ENCODE measurements around the gene PIK3C2G. TPM values are rescaled to one million over a fixed set of nuclear protein-coding genes. Genes with fewer than 3 reads are reported as not detected.

The PIK3C2G gene
- total and polyA plus RNA-seq, 4 donors: 4.9 to 40.1 (median 19.4) TPM

DNA sequence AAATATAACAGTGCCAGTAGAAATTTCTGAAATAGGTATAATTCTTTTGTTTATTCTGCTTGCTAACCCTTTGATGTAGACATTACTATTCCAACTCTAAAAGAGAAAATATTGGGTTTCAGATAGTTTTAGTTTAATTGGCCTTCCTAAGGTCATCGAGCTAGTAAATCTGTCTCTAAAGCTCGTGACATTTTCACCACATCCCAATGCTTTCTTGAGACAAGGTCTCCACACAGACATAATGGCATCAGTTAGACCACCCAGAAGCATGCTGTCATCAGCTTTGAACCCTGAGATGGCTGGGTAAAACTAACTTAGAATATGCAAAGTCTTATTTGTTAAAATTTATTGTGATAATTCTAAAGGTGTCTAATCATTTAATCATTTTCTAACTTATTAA is 52.0 kb downstream of the PIK3C2G start:
- H3K27ac ChIP-seq (ENCODE audit: low read depth in 1 of 2, low read length in 2 of 2): no peak overlapping the region
- 95% methylated on average over 2 of the region's 2 CpGs for WGBS
- no peak for DNase-seq (ENCODE audit: low spot score)
- no peak for TF ChIP-seq HNF4A (conservative IDR thresholded peaks at IDR 0.05)
- TF ChIP-seq GABPA (IDR thresholded peaks at IDR 0.05 in 1 of 2, conservative IDR thresholded peaks at IDR 0.05 in 1 of 2): no peak
- TF ChIP-seq JUND (IDR thresholded peaks at IDR 0.05): no peak
- no peak for TF ChIP-seq ZBTB33 (IDR thresholded peaks at IDR 0.05)
- TF ChIP-seq ATF3 (IDR thresholded peaks at IDR 0.05): no peak
- no peak for TF ChIP-seq FOXA2 (IDR thresholded peaks at IDR 0.05)
- no peak for TF ChIP-seq HNF4G (IDR thresholded peaks at IDR 0.05)
- H3K4me1 ChIP-seq (ENCODE audit: control insufficient read depth in 4 of 4, insufficient read depth in 4 of 4, low read length in 3 of 4): no peaks in the 10 kb centered on the region
- no peaks in the 10 kb centered on the region for H3K9me3 ChIP-seq (ENCODE audit: control insufficient read depth in 4 of 4, low read length in 3 of 4)
- peaks cover 0 to 6% (median 3%) of the 10 kb centered on the region in 4 donors for H3K36me3 ChIP-seq (ENCODE audit: control insufficient read depth in 4 of 4, insufficient read depth in 3 of 4, low read depth in 1 of 4, low read length in 3 of 4)
- H3K4me3 ChIP-seq (ENCODE audit: low read depth in 1 of 3, low read length in 3 of 3): no peak overlapping the region
- no peaks in the 10 kb centered on the region for H3K27me3 ChIP-seq (ENCODE audit: control insufficient read depth in 4 of 4, insufficient read depth in 4 of 4, low read length in 3 of 4)
- H3K9ac ChIP-seq (ENCODE audit: low read depth in 1 of 2, low read length in 2 of 2): no peak overlapping the region

DNA sequence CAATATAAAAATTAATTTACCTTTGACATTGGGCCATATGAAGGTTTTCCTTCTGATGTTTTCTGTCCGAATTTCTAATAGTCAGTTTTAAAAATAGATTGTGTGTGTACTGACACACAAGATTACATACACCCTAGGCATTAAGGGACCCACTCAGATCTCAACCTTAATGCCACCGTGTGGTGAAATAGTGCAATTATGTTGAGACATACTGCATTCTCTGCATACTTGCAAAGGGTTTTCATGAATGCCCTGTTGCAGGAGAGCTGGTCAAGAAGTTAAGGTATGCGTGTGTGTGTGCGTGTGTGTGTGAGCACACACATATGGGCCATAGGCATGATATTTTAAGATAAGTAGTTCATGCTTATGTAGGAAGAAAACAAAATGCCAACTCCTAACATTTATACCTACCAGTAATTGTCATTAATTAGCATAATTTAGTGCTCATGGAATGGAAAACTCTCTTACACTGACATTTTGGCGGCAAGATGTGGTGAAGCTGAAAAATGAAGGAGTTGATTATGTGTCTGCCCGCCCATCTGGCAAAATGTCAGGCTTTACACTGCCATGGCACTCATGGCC is 58.8 kb downstream of the PIK3C2G start:
- peak in 1 of 2 donors; percentile 25 for TF ChIP-seq JUND (IDR thresholded peaks at IDR 0.05)
- TF ChIP-seq HNF4G (IDR thresholded peaks at IDR 0.05): no peak
- no peak for TF ChIP-seq YY1 (IDR thresholded peaks at IDR 0.05)
- peak in 1 of 2 donors; percentile 34 for TF ChIP-seq RXRA (IDR thresholded peaks at IDR 0.05)
- no peak for TF ChIP-seq GABPA (IDR thresholded peaks at IDR 0.05 in 1 of 2, conservative IDR thresholded peaks at IDR 0.05 in 1 of 2)
- no peak for TF ChIP-seq FOXA2 (IDR thresholded peaks at IDR 0.05)
- no peak for TF ChIP-seq EGR1 (IDR thresholded peaks at IDR 0.05; ENCODE audit: low read depth in 2 of 2)
- TF ChIP-seq, protein P1, sequence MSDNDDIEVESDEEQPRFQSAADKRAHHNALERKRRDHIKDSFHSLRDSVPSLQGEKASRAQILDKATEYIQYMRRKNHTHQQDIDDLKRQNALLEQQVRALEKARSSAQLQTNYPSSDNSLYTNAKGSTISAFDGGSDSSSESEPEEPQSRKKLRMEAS (IDR thresholded peaks at IDR 0.05): no peak
- TF ChIP-seq ZBTB33 (IDR thresholded peaks at IDR 0.05): no peak
- TF ChIP-seq SP1 (IDR thresholded peaks at IDR 0.05): no peak
- TF ChIP-seq, protein P2, sequence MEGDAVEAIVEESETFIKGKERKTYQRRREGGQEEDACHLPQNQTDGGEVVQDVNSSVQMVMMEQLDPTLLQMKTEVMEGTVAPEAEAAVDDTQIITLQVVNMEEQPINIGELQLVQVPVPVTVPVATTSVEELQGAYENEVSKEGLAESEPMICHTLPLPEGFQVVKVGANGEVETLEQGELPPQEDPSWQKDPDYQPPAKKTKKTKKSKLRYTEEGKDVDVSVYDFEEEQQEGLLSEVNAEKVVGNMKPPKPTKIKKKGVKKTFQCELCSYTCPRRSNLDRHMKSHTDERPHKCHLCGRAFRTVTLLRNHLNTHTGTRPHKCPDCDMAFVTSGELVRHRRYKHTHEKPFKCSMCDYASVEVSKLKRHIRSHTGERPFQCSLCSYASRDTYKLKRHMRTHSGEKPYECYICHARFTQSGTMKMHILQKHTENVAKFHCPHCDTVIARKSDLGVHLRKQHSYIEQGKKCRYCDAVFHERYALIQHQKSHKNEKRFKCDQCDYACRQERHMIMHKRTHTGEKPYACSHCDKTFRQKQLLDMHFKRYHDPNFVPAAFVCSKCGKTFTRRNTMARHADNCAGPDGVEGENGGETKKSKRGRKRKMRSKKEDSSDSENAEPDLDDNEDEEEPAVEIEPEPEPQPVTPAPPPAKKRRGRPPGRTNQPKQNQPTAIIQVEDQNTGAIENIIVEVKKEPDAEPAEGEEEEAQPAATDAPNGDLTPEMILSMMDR (IDR thresholded peaks at IDR 0.05; ENCODE audit: low read depth, low read length, missing input control): peak; percentile 49
- peak; percentile 68 to 80 for TF ChIP-seq RAD21 (IDR thresholded peaks at IDR 0.05)
- TF ChIP-seq TAF1 (conservative IDR thresholded peaks at IDR 0.05): no peak
- no peak for TF ChIP-seq NR2F2 (IDR thresholded peaks at IDR 0.05)
- no peak for TF ChIP-seq REST (IDR thresholded peaks at IDR 0.05)
- no peak for TF ChIP-seq FOXA1 (IDR thresholded peaks at IDR 0.05)
- no peak for TF ChIP-seq HNF4A (conservative IDR thresholded peaks at IDR 0.05)
- TF ChIP-seq ATF3 (IDR thresholded peaks at IDR 0.05): no peak
- no peak overlapping the region for H3K27ac ChIP-seq (ENCODE audit: low read depth in 1 of 2, low read length in 2 of 2)
- whole genome bisulfite sequencing: 59% methylated on average over 6 of the region's 6 CpGs

More for the DNA sequence above, 58.8 kb downstream of the PIK3C2G start:
- H3K4me3 ChIP-seq (ENCODE audit: low read depth in 1 of 3, low read length in 3 of 3): no peak overlapping the region
- H3K9ac ChIP-seq (ENCODE audit: low read depth in 1 of 2, low read length in 2 of 2): no peak overlapping the region
- H3K4me1 ChIP-seq (ENCODE audit: control insufficient read depth in 4 of 4, insufficient read depth in 4 of 4, low read length in 3 of 4): peaks cover 2 to 9% (median 7%) of the 10 kb centered on the region in 4 donors
- peaks cover 0 to 3% (median 1%) of the 10 kb centered on the region in 4 donors for H3K36me3 ChIP-seq (ENCODE audit: control insufficient read depth in 4 of 4, insufficient read depth in 3 of 4, low read depth in 1 of 4, low read length in 3 of 4)
- no peak for DNase-seq (ENCODE audit: low spot score)
- H3K9me3 ChIP-seq (ENCODE audit: control insufficient read depth in 4 of 4, low read length in 3 of 4): no peaks in the 10 kb centered on the region
- no peaks in the 10 kb centered on the region for H3K27me3 ChIP-seq (ENCODE audit: control insufficient read depth in 4 of 4, insufficient read depth in 4 of 4, low read length in 3 of 4)
